MCF 10A (cell line): ENCODE results near the gene GOSR2. TPM values are rescaled to one million over a fixed set of nuclear protein-coding genes. Genes with fewer than 3 reads are reported as not detected.

Source experiments
- BruUV-seq: library from RNA; stranded (reverse); fragments of 400-500 nt; replicated peaks from 2 replicates; lab custom pipeline; 2021; lab: Mats Ljungman, UMichigan
- CTCF ChIA-PET: fragments of 300-600 bp; sonication (Branson Sonifier 250); formaldehyde crosslinking; extraction: SDS; loops from one replicate; lab custom pipeline; 2021; ENCODE audit warnings: antibody characterized with exemption, inconsistent platforms; lab: Yijun Ruan, JAX
- POLR2A ChIA-PET: fragments of 300-600, 350-650 bp; sonication (Branson Sonifier 250); formaldehyde crosslinking; extraction: SDS; loops from one replicate; lab custom pipeline; 2020; ENCODE audit warnings: antibody characterized with exemption, inconsistent platforms; lab: Yijun Ruan, JAX
- DNase-seq: peaks from one replicate; pipeline ENCODE4 v3.0.0-alpha.2; 2018; ENCODE audit not compliant: unreplicated experiment
- H3K27ac Mint-ChIP-seq: one replicate; pipeline ENCODE4 v1.8.0; 2022; ENCODE audit warnings: mild to moderate bottlenecking, low read depth, mixed read lengths; ENCODE audit not compliant: unreplicated experiment
- H3K27me3 Mint-ChIP-seq: one replicate; pipeline ENCODE4 v1.8.0; 2022; ENCODE audit warnings: mixed read lengths; ENCODE audit not compliant: insufficient read depth, unreplicated experiment
- H3K36me3 Mint-ChIP-seq: one replicate; pipeline ENCODE4 v1.8.0; 2022; ENCODE audit warnings: mild to moderate bottlenecking, moderate library complexity, mixed read lengths; ENCODE audit not compliant: insufficient read depth, unreplicated experiment
- H3K4me1 Mint-ChIP-seq: one replicate; pipeline ENCODE4 v1.8.0; 2022; ENCODE audit warnings: mixed read lengths; ENCODE audit not compliant: insufficient read depth, unreplicated experiment
- H3K4me3 Mint-ChIP-seq: one replicate; pipeline ENCODE4 v1.8.0; 2022; ENCODE audit warnings: mild to moderate bottlenecking, moderate library complexity, mixed read lengths; ENCODE audit not compliant: unreplicated experiment
- H3K9me3 Mint-ChIP-seq: one replicate; pipeline ENCODE4 v1.8.0; 2022; ENCODE audit warnings: mixed read lengths; ENCODE audit not compliant: unreplicated experiment
- CTCF ChIP-seq: fragments of 200-600 bp; IDR thresholded peaks from one replicate; pipeline ENCODE4 v1.8.0; 2022; ENCODE audit warnings: antibody characterized with exemption, mild to moderate bottlenecking; ENCODE audit not compliant: unreplicated experiment
- intact Hi-C: fragments of 100-400 bp; cut with micrococcal nuclease; formaldehyde crosslinking; loops from 2 replicates; pipeline ENCODE4 v1.14.1; 2022
- total RNA-seq: library from RNA; stranded (reverse); gene quantifications from 2 replicates; pipeline ENCODE4 v1.2.3, GENCODE V29; 2022

GOSR2 gene
- total RNA-seq, 1 experiment from 2014 or later = 78.3 TPM

GRCh38 chr17:46883871-46884520 lies 39.0 kb upstream of the GOSR2 start:
- H3K4me1 Mint-ChIP-seq = no peaks in the 10 kb centered on the region
- intact Hi-C loops = no loop called here
- peaks cover 55% of the 10 kb centered on the region for H3K27me3 Mint-ChIP-seq
- no peaks in the 10 kb centered on the region for H3K36me3 Mint-ChIP-seq
- POLR2A ChIA-PET = no interaction called here
- H3K4me3 Mint-ChIP-seq = no peak overlapping the region
- no peak overlapping the region for H3K27ac Mint-ChIP-seq
- no peaks in the 10 kb centered on the region for H3K9me3 Mint-ChIP-seq
- no peak for DNase-seq
- CTCF ChIA-PET = interaction anchor here (1.1 kb wide), 1 partner anchor 25 kb away, joined by 4 read pairs; no protein-coding TSS in a partner anchor
- BruUV-seq = no TSS peak
- TF ChIP-seq CTCF = no peak

GRCh38 chr17:46884552-46884951 lies 38.4 kb upstream of the GOSR2 start:
- TF ChIP-seq CTCF = no peak
- ChIA-PET CTCF (interaction anchor here (0.6 kb wide), 1 partner anchor 25 kb away, joined by 3 read pairs; no protein-coding TSS in a partner anchor), POLR2A (no interaction called here)
- intact Hi-C loops = no loop called here
- Mint-ChIP-seq H3K4me3 (no peak overlapping the region), H3K9me3 (no peaks in the 10 kb centered on the region), H3K36me3 (no peaks in the 10 kb centered on the region), H3K27me3 (peaks cover 60% of the 10 kb centered on the region), H3K4me1 (no peaks in the 10 kb centered on the region), H3K27ac (no peak overlapping the region)
- BruUV-seq = no TSS peak
- DNase-seq = no peak

GRCh38 chr17:46885415-46886309 lies 37.3 kb upstream of the GOSR2 start:
- no peak overlapping the region for H3K27ac Mint-ChIP-seq
- intact Hi-C loops = no loop called here
- H3K36me3 Mint-ChIP-seq = no peaks in the 10 kb centered on the region
- no peaks in the 10 kb centered on the region for H3K4me1 Mint-ChIP-seq
- peaks cover 71% of the 10 kb centered on the region for H3K27me3 Mint-ChIP-seq
- no peak for DNase-seq
- no peak overlapping the region for H3K4me3 Mint-ChIP-seq
- no TSS peak for BruUV-seq
- TF ChIP-seq CTCF = no peak
- POLR2A ChIA-PET = no interaction called here
- no peaks in the 10 kb centered on the region for H3K9me3 Mint-ChIP-seq
- CTCF ChIA-PET = interaction anchor here (0.6 to 0.8 kb wide), 2 partner anchors 9 to 26 kb away, joined by 3 to 4 read pairs; no protein-coding TSS in a partner anchor

DNA sequence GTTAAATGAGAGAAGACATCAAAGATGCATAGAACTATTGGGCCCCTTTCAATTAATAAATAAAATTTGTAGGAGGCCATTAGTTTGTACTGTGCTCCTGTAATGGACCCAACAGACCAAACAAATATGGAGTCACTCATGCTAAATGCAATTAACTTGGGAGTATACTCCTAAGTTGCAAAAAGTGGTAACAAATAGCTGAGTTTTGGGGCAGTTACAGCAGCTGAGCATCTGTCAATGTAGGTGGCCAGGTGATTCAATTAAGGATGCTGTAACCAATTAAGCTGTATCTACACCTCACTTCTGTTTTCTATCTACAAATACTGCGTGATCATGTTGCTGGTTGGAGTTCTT lies 36.7 kb upstream of the GOSR2 start:
- no peak for TF ChIP-seq CTCF
- no peak for DNase-seq
- CTCF ChIA-PET = interaction anchor here (0.8 kb wide), 1 partner anchor 10 kb away, joined by 4 read pairs; no protein-coding TSS in a partner anchor
- H3K27ac Mint-ChIP-seq = no peak overlapping the region
- H3K36me3 Mint-ChIP-seq = no peaks in the 10 kb centered on the region
- POLR2A ChIA-PET = no interaction called here
- no peak overlapping the region for H3K4me3 Mint-ChIP-seq
- H3K4me1 Mint-ChIP-seq = no peaks in the 10 kb centered on the region
- H3K9me3 Mint-ChIP-seq = no peaks in the 10 kb centered on the region
- intact Hi-C loops = no loop called here
- no TSS peak for BruUV-seq
- H3K27me3 Mint-ChIP-seq = peaks cover 78% of the 10 kb centered on the region
